Parathyroid adenoma (tissue), 2 donors: ENCODE measurements around the gene MYO3B.
A peak's percentile ranks its signal among the peaks of the same experiment; 100 is the strongest.

Experiments used
- H2AFZ ChIP-seq: fragments of 300-600 bp; sonication (generic); one replicate; pipeline ENCODE4 v1.7.0; 2017; ENCODE audit warnings: antibody characterized with exemption, mild to moderate bottlenecking
- H3K27ac ChIP-seq: fragments of 300-600 bp; sonication (generic); one replicate; pipeline ENCODE4 v1.7.0; 2017
- H3K27me3 ChIP-seq: fragments of 300-600 bp; sonication (generic); one replicate; pipeline ENCODE4 v1.7.0; 2017; ENCODE audit warnings: low read length; ENCODE audit not compliant: control insufficient read depth, insufficient read depth
- H3K36me3 ChIP-seq: fragments of 300-600 bp; sonication (generic); one replicate; pipeline ENCODE4 v1.7.0; 2017; ENCODE audit warnings: low read length; ENCODE audit not compliant: control insufficient read depth, insufficient read depth
- H3K4me1 ChIP-seq: fragments of 300-600 bp; sonication (generic); one replicate; pipeline ENCODE4 v1.7.0; 2017; ENCODE audit warnings: control low read depth
- H3K4me2 ChIP-seq: fragments of 300-600 bp; sonication (generic); one replicate; pipeline ENCODE4 v1.7.0; 2017; ENCODE audit warnings: low read length
- H3K4me3 ChIP-seq: fragments of 300-600 bp; sonication (generic); one replicate; pipeline ENCODE4 v1.7.0; 2017; ENCODE audit warnings: low read depth, low read length
- H3K79me2 ChIP-seq: fragments of 300-600 bp; sonication (generic); one replicate; pipeline ENCODE4 v1.7.0; 2017; ENCODE audit warnings: control low read depth
- H3K9ac ChIP-seq: fragments of 300-600 bp; sonication (generic); one replicate; pipeline ENCODE4 v1.7.0; 2017; ENCODE audit warnings: mild to moderate bottlenecking
- H3K9me3 ChIP-seq: fragments of 300-600 bp; sonication (generic); one replicate; pipeline ENCODE4 v1.7.0; 2017; ENCODE audit warnings: low read length; ENCODE audit not compliant: control insufficient read depth
- TF ChIP-seq, protein P1 (sequence below): fragments of 300-600 bp; sonication (generic); IDR thresholded peaks from one replicate; pipeline ENCODE4 v1.7.0; 2017; ENCODE audit warnings: antibody characterized with exemption, mild to moderate bottlenecking
- donor health status: primary hyperparathyroidism.

Gene MYO3B

DNA sequence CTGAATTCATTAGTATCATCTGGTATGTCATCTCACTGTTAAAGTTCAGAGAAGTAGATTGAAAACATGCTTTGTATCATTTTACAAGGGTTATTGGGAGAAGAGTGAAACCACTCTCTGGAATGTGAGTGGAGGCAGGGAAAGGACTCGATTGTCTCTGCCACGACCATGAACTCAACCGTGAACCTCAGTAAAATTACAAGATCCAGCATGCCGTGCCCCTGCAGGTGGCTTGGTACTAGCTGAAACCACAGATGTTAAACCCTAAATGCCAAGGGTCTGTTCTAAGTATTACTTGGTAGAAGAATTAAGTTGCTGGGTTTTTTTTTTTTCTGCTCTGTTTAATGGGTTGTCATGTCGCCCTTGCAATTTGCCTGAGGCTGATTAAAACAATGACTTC, 197.2 kb downstream of the MYO3B start:
- H3K27ac ChIP-seq, result no peak overlapping the region
- TF ChIP-seq, protein P1, sequence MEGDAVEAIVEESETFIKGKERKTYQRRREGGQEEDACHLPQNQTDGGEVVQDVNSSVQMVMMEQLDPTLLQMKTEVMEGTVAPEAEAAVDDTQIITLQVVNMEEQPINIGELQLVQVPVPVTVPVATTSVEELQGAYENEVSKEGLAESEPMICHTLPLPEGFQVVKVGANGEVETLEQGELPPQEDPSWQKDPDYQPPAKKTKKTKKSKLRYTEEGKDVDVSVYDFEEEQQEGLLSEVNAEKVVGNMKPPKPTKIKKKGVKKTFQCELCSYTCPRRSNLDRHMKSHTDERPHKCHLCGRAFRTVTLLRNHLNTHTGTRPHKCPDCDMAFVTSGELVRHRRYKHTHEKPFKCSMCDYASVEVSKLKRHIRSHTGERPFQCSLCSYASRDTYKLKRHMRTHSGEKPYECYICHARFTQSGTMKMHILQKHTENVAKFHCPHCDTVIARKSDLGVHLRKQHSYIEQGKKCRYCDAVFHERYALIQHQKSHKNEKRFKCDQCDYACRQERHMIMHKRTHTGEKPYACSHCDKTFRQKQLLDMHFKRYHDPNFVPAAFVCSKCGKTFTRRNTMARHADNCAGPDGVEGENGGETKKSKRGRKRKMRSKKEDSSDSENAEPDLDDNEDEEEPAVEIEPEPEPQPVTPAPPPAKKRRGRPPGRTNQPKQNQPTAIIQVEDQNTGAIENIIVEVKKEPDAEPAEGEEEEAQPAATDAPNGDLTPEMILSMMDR, result no peak
- H3K79me2 ChIP-seq, result no peaks in the 10 kb centered on the region

DNA sequence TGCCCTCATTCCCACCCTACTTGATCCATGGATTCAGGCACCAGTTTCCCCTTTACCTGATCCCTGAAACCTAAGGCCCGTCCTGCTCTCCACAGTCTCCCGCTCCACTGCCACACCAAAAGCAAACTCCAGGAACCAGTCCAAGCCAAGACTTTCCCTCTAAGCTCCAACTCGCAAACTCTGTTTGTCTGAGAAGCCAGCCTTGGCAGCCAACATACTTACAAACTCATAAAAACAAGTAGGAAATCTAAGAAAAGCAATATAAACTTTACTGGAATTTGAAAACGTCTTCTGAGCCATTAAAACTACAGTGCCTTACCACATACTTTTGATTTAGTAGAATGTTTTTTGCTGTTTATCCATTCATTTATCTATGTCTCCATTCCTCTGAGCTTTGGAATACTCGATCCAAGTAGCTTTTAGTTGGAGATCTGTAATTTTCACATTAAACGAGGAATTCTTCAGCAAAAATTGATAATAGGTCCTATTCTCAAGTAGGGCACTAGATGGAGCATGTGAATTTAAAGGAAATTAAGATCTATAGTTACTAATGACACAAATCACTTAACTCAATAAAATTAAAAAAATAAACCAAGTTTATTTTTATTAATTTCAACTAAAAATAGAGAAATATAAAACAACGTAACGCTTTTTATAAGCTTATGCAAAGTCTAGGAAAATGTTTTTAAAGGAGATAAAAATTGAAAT, 199.7 kb downstream of the MYO3B start:
- H3K9me3 ChIP-seq, result no peaks in the 10 kb centered on the region
- H3K27ac ChIP-seq, result no peak overlapping the region
- no peak overlapping the region for H2AFZ ChIP-seq
- H3K36me3 ChIP-seq, result no peaks in the 10 kb centered on the region
- H3K4me3 ChIP-seq, result no peak overlapping the region
- no peak overlapping the region for H3K9ac ChIP-seq
- H3K27me3 ChIP-seq, result no peaks in the 10 kb centered on the region
- TF ChIP-seq, protein P1, result no peak
- H3K4me1 ChIP-seq, result peaks cover 2% of the 10 kb centered on the region
- no peaks in the 10 kb centered on the region for H3K79me2 ChIP-seq
- H3K4me2 ChIP-seq, result no peak overlapping the region

More for the DNA sequence above, 197.2 kb downstream of the MYO3B start:
- Histone ChIP-seq H3K27me3 (no peaks in the 10 kb centered on the region), H3K4me2 (peak overlapping the region; percentile 11), H3K9ac (no peak overlapping the region), H3K4me1 (peaks cover 2% of the 10 kb centered on the region), H3K36me3 (no peaks in the 10 kb centered on the region), H3K9me3 (no peaks in the 10 kb centered on the region), H3K4me3 (no peak overlapping the region), H2AFZ (peak overlapping the region; percentile 1)

DNA sequence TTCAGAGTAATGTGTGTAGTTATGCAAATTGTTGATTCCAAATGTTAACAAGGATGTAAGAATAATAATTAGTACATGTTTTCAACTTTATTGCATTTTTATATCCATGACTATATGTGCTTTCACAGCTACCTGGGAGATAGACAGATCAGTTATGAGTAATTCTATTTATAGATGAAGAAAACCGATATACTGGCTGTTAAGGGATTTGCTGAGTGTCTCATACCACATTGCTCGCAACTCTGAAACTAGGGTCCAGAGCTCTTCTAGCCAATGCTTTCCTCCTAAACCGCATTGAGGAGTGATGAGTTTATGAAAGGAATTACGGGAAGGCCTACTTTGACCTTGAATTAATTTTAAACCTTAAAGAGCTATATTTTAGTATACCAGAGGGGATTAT, 202.3 kb downstream of the MYO3B start:
- Histone ChIP-seq H2AFZ (no peak overlapping the region), H3K4me2 (no peak overlapping the region), H3K27ac (no peak overlapping the region), H3K4me1 (peaks cover under 1% of the 10 kb centered on the region), H3K36me3 (no peaks in the 10 kb centered on the region), H3K27me3 (no peaks in the 10 kb centered on the region), H3K9ac (no peak overlapping the region), H3K4me3 (no peak overlapping the region), H3K9me3 (no peaks in the 10 kb centered on the region), H3K79me2 (no peaks in the 10 kb centered on the region)
- TF ChIP-seq, protein P1, result no peak

DNA sequence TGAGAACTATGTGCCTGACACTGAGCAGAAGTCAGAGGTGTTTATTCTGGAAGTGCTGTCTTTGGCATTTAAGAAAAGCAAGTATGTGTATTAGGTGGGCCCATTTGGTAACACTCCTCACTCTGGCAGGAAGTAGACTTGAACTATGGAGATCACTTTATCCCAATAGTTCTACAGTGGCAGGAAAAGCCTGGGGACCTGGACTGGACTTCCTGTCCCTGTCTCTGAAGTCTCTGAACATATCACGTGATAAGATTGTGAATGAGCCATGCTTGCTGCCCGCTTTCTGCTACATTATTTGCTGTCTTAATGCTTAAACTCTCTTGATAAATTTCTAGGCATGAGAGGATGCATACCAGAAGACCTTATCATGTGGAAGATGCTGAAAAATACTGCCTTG, 203.7 kb downstream of the MYO3B start:
- Histone ChIP-seq H3K9ac (no peak overlapping the region), H3K4me2 (no peak overlapping the region), H3K36me3 (no peaks in the 10 kb centered on the region), H3K4me3 (no peak overlapping the region), H3K27ac (no peak overlapping the region), H3K9me3 (no peaks in the 10 kb centered on the region), H3K27me3 (no peaks in the 10 kb centered on the region), H3K79me2 (no peaks in the 10 kb centered on the region), H2AFZ (no peak overlapping the region), H3K4me1 (no peaks in the 10 kb centered on the region)
- TF ChIP-seq, protein P1, result no peak

DNA sequence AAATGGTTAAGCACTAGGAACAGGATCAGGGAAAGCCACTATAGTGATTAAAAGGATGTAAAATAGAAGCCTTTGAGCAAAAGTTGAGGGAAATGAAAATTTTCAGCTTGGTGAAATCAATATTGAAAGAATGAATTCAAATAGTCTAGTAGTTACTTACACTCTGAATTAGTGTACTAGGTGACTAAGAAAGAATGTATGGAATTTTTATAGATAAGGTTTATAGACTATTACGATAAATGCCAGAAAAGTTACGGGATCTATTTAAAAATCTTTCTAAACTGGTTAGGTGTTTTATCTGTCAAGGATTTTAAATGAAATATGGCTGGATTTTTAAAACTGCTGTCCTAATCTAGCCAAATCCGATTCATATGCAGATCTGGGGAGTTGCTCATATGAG, 208.6 kb downstream of the MYO3B start:
- H3K4me3 ChIP-seq, result no peak overlapping the region
- H3K9ac ChIP-seq, result no peak overlapping the region
- no peak overlapping the region for H2AFZ ChIP-seq
- no peaks in the 10 kb centered on the region for H3K9me3 ChIP-seq
- H3K4me1 ChIP-seq, result no peaks in the 10 kb centered on the region
- H3K27me3 ChIP-seq, result no peaks in the 10 kb centered on the region
- no peak overlapping the region for H3K27ac ChIP-seq
- no peak overlapping the region for H3K4me2 ChIP-seq
- H3K79me2 ChIP-seq, result no peaks in the 10 kb centered on the region
- H3K36me3 ChIP-seq, result no peaks in the 10 kb centered on the region
- TF ChIP-seq, protein P1, result no peak
